ENCODE results near the gene ARHGAP15.

The ARHGAP15 gene

GRCh38 chr2:143548032-143548431, 418.8 kb downstream of the ARHGAP15 start:
- no peak for DNase-seq

DNA sequence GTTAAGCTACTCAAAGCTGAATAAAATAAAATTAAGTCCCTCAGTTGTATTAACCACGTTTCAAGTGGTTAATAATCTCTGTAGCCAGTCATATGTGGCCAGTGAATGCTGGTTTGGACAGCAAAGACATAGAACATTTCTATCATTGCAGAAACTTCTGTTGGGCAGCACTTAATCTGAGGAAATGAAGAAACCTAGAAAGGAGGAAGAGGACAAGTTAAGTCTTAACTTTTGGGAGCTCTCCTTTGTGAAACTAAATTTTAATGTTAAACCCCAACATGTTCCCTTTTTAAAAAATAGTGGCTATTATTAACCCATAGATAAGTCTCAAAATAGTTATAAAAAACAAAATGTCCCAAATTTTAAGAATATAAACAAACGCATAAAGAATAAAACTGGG, 421.3 kb downstream of the ARHGAP15 start:
- DNase-seq, result no peak

DNA sequence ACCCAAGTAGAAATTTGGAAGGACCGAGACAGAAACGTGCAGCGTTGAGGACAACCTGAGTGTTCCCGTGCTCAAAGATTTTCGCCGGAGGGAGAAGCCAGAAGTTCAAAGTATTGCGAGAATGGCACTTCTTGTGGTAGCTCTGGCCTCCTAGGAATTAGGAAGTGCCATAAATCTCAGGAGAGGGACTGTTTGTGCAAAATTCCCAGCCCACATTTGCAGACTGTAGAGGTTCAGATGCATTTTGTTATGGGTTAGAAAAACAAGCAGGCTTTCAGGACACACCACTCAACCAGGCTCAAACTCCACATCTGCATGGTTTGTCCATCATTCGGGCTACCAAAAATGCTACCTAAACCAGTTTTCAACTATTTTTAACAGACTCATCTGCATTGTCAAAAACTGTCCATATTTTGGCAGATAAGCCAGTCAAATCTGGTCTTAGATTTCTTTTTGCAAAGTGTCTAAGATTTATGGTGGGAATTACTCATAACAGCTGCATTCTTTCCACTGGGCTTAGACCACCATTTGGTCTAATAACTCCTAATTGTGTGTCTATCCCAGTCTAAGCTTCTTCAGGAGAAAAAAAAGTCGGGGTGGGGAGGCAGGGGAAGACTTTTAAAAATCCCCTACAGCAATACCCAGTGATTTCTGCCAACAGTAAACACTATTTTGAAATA, 422.9 kb downstream of the ARHGAP15 start:
- no peak for DNase-seq

DNA sequence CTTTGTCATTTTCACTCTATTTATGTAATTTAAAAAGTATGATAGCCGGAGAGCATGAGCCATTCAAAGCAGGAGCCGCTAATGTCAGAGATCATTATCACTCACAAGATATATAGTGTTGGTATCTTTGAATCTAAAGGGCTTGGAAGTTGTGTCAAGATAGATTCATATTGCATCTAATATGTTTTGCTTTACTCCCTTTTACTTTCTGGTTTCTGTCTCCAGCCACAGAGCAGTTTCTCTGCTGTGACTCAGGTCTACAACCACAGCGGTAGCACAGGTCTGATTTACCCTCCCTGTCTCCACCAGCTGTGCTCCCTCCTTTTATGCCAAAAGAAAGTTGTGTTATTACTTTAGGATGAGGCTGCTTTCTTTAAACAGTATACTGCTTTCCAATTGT, 424.0 kb downstream of the ARHGAP15 start:
- DNase-seq, result peak; percentile 66

DNA sequence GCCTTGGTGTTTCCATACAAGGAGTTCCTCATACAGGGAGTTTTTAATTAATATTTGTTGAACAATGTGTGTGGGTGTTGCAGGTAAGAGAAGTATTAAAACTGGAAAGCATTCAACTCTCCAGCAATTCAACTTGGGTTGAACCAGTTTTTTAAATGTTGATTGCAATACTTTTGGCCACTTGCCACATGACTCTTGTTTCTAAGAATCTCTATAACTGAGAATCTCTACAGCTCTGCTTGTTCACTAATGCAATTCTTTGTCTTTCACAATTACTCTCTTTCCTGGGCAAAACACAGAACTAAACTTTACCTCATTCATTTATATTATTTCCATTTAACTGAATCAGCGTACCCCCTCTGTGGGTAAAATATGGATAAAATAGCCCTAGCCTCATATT, 429.4 kb downstream of the ARHGAP15 start:
- DNase-seq, result peak; percentile 20

- DNase-seq, result no peak
Observed at GRCh38 chr2:143559147-143559546, 429.9 kb downstream of the ARHGAP15 start.

- no peak for DNase-seq
Observed at GRCh38 chr2:143560724-143561123, 431.5 kb downstream of the ARHGAP15 start.

- DNase-seq, result no peak
Observed at GRCh38 chr2:143564419-143564818, 435.2 kb downstream of the ARHGAP15 start.

DNA sequence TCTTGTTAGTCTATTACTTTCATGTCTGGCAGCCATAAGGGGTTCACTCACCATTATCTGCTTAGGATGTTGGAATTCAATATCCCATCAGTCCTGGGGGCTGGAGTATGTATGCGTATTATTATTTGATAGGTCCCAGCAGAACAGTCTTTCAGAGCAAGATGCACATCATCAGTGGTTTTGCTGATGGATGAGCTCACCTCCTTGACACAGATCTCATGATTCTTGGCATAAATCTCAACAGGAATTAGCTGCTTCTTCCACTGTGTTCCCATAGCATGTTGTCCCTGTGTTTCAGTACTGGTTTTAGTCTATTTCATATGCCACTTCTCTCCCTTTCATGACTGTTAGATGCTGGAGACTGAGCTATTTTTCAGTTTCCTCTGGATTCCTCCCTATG, 442.5 kb downstream of the ARHGAP15 start:
- DNase-seq, result no peak

- no peak for DNase-seq
Observed at GRCh38 chr2:143572421-143572820, 443.2 kb downstream of the ARHGAP15 start.

- no peak for DNase-seq
Observed at GRCh38 chr2:143574069-143574468, 444.9 kb downstream of the ARHGAP15 start.

- no peak for DNase-seq
Observed at GRCh38 chr2:143575340-143575739, 446.1 kb downstream of the ARHGAP15 start.

DNA sequence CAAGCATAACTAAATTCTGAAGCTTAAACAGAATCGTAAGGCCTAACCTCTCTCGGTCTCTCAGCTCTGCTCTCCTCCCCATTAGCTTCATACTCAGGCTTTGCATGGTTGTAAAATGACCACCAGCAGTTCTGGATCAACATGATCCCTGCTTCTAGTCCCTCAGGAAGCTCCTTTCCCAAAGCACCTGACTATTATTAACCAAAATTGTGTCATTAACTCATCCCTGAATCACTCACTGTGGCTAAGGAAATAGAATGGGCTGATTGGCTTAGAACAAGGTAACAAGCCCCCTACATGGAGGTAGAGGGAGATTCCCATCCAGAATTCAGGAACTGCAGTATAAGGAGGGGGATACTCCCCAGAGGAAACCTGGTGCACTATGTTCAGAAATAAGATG, 448.3 kb downstream of the ARHGAP15 start:
- DNase-seq, result no peak

- DNase-seq, result no peak
Observed at GRCh38 chr2:143579456-143579855, 450.2 kb downstream of the ARHGAP15 start.

DNA sequence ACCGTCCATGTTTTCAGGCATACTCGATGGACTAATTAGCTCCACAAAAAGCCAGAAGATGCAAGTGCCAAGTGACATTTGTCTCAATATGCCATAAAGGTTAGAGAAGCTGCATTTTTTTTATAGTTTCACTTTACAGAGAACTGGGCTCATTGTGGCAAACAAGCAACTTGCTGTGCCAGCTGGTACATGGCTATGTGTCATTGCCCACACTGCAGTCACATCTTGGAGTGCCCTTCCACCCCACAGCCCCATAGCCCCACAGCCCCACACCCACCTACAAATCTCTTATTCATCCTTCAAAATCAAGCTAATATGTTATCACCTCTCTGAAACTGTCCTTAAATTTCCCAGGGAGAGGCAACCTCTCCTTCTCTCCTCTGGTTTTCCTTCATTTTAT, 451.9 kb downstream of the ARHGAP15 start:
- DNase-seq, result peak; percentile 3

DNA sequence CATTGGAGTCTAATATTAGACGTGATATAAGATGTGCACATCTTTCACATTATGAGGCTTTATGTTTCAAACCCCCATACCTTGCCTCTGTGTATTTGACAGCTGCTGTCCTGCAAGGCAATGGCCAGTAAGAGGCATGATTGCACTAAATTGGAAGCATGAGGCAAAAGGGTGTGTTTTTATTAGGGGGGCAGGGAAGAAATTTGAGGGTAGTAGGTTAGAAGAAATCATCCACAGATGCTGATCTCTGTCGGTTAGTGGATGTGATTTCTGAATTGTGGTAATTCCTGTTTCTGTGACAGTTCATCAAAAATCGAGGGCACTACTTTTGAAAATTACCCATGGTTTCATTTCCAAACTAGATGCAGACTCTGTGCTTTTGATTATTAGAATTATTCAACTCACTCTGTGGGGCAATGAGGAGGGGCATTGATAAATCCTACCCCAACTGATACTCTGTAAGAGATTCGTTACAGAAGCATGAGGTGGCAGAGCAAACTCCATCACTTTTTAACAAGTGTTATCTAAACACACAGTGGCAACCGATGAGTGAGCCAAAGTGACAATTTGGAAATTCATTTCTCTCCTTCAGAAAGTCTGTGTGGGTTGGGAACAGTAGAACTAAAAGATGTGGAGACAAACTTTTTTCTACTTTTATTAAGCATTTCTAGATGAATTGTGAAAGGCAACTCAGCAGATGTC, 453.0 kb downstream of the ARHGAP15 start:
- DNase-seq, result no peak

DNA sequence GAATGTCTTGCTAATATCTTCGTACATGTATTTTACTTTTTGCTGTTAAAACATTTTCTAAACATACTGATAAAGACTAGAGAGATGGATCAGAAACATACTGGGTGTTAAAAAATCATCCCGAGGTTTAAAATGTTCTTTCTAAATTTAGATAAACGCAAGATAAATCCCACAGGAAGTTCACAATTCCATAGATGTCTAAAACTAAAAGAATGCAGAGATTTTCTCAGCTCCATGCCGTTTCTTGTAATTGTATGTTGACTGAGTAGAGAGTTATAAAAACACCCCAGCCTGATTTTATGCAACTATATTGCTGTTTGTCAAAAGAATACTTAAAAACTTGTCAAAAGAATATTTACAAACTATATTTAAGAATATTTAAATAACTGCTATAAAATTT, 455.7 kb downstream of the ARHGAP15 start:
- no peak for DNase-seq

GRCh38 chr2:143586119-143586518, 456.9 kb downstream of the ARHGAP15 start:
- DNase-seq, result no peak

- no peak for DNase-seq
Observed at GRCh38 chr2:143588746-143589145, 459.5 kb downstream of the ARHGAP15 start.

DNA sequence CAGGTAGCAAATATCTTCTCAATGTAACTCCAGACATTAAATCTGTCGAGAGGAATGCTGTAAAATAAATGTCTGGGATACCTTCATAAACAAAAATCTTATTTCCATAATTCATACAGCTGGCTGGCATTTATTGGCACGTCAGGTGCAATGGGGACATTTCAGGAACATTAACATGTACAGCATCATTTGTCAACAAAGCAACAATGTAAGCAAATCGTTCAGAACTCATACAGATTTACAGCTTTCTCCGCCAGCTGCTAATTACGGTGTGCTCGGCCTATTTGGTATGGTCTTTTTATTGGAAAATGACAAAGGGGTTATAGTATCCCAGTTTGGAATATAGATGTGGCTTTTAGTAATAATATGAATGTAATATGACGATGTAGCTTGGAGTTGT, 464.9 kb downstream of the ARHGAP15 start:
- DNase-seq, result no peak

- DNase-seq, result no peak
Observed at GRCh38 chr2:143594745-143595144, 465.5 kb downstream of the ARHGAP15 start.

DNA sequence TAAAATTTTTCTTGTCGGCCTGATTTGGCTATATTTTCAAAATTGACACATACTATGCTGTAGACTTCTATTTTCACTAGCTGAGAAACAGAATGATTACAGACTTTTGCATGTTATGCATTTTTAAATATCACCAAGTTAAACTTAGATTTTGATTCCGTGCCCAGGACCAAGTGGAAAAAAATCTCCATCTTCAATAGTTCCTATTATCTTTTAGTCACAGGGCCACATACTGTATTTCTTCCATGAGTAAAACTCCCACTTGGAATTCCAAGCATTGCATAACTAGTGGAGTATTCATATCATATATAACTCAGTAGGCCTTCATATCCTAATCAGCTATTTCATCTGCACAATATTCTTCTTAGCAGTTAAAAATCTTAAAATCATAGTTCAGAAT, 470.9 kb downstream of the ARHGAP15 start:
- DNase-seq, result no peak

DNA sequence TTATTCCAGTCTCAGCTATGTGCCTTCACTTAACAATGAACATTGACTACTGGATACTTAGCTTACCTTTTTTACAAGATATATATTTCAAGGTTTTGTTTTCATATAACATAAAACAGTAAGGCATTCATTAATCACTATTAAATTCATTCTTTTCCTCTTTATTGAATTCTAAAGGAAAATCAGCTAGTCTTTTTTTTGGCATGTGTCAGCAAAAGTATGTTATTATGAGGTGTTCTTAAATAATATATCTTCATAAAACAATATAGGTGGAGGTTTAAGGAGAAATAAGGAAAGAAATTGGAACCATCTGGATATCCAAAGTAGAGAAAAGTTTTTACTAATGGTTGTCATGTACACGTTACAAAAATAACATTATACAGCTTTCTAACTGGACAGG, 472.6 kb downstream of the ARHGAP15 start:
- DNase-seq, result no peak

DNA sequence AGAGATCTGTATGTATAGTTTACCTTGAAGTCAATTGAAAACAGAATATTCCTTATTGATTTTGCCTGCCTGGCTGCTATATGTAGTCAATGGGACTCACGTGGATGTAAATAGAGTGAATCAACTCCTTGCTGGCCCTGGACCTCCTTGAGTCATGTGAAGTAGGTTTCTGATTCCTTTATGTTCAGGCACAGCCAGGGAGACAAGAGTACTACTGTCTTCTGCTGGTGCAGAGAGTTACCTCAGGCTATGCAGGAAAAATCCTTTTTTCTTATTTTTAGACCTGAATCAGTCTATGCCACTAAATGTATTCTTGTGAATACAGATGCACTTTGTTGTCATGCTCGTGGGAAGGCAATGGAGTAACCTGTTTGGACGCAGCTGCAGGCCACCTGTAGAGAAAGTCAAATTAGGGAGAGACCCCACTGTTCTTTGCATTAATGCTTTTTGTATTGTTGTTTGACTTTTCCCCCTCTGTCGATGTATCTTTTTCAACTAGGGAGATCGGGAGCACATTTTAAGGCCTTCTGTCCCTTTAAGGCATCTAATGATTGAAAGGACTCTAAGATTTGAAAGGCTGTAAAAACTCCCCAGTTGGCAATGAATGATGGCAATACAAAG, 473.9 kb downstream of the ARHGAP15 start:
- no peak for DNase-seq
